ENCODE results near the gene TMPRSS3.

Gene TMPRSS3

GRCh38 chr21:42395905-42396651, at the start of gene TMPRSS3:
Gene TMPRSS3 (minus strand): TSS chr21:42396052. CDS start chr21:42395417, 635 bp downstream.
- no peak within 1 kb of the TSS for H3K4me3 ChIP-seq (ENCODE audit: low read length)
- no peak for TF ChIP-seq CTCF (IDR thresholded peaks at IDR 0.05; ENCODE audit: insufficient read depth, low read depth, low read length, missing control alignments)
- no peak for DNase-seq (ENCODE audit: low read depth)

GRCh38 chr21:42445311-42445710, 49.5 kb upstream of the TMPRSS3 start:
- no peak for TF ChIP-seq CTCF (IDR thresholded peaks at IDR 0.05; ENCODE audit: insufficient read depth, low read depth, low read length, missing control alignments)
- no peak for DNase-seq (ENCODE audit: low read depth)
- no peak overlapping the region for H3K4me3 ChIP-seq (ENCODE audit: low read length)

GRCh38 chr21:42444745-42445059, 48.9 kb upstream of the TMPRSS3 start:
- H3K4me3 ChIP-seq (ENCODE audit: low read length): no peak overlapping the region
- TF ChIP-seq CTCF (IDR thresholded peaks at IDR 0.05; ENCODE audit: insufficient read depth, low read depth, low read length, missing control alignments): no peak
- no peak for DNase-seq (ENCODE audit: low read depth)

GRCh38 chr21:42443876-42444744, 48.3 kb upstream of the TMPRSS3 start:
- no peak overlapping the region for H3K4me3 ChIP-seq (ENCODE audit: low read length)
- no peak for DNase-seq (ENCODE audit: low read depth)
- no peak for TF ChIP-seq CTCF (IDR thresholded peaks at IDR 0.05; ENCODE audit: insufficient read depth, low read depth, low read length, missing control alignments)

- H3K4me3 ChIP-seq (ENCODE audit: low read length): no peak overlapping the region
- no peak for TF ChIP-seq CTCF (IDR thresholded peaks at IDR 0.05; ENCODE audit: insufficient read depth, low read depth, low read length, missing control alignments)
- no peak for DNase-seq (ENCODE audit: low read depth)
Measured at GRCh38 chr21:42443181-42443785, 47.4 kb upstream of the TMPRSS3 start.

- no peak for TF ChIP-seq CTCF (IDR thresholded peaks at IDR 0.05; ENCODE audit: insufficient read depth, low read depth, low read length, missing control alignments)
- no peak overlapping the region for H3K4me3 ChIP-seq (ENCODE audit: low read length)
- DNase-seq (ENCODE audit: low read depth): no peak
Measured at GRCh38 chr21:42441963-42442362, 46.1 kb upstream of the TMPRSS3 start.
